Measurements from ENCODE around the gene FRK.

Gene FRK

DNA sequence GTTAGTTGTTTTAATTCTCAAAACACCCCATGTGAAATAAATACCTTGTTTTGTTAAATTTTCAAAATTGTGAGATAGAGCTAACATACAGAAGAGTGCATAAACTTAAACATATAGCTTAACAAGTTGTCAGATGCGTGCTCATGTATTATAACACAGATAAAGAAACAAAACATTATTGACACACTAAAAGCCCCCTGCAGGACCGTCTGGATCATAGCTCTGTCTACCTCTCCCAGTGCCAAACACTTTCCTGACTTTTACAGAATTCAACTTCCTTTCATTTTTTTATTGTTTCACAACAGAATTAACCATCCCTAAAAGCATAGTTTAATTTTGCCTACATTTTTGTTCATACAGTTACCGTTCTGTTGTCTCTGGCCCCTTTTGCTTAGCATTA, 17.8 kb upstream of the FRK start:
- no peak for DNase-seq (ENCODE audit: low spot score)
- TF ChIP-seq, protein P1, sequence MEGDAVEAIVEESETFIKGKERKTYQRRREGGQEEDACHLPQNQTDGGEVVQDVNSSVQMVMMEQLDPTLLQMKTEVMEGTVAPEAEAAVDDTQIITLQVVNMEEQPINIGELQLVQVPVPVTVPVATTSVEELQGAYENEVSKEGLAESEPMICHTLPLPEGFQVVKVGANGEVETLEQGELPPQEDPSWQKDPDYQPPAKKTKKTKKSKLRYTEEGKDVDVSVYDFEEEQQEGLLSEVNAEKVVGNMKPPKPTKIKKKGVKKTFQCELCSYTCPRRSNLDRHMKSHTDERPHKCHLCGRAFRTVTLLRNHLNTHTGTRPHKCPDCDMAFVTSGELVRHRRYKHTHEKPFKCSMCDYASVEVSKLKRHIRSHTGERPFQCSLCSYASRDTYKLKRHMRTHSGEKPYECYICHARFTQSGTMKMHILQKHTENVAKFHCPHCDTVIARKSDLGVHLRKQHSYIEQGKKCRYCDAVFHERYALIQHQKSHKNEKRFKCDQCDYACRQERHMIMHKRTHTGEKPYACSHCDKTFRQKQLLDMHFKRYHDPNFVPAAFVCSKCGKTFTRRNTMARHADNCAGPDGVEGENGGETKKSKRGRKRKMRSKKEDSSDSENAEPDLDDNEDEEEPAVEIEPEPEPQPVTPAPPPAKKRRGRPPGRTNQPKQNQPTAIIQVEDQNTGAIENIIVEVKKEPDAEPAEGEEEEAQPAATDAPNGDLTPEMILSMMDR (IDR thresholded peaks at IDR 0.05; ENCODE audit: extremely low read depth, insufficient read depth, missing control alignments), result no peak
- in situ Hi-C loops (cut with MboI; ENCODE audit: low pct_unique_long_range_greater_than_20kb, low sequenced_read_pairs, unreplicated experiment), result no loop called here

- no peak for DNase-seq (ENCODE audit: low spot score)
- TF ChIP-seq, protein P1 (IDR thresholded peaks at IDR 0.05; ENCODE audit: extremely low read depth, insufficient read depth, missing control alignments), result no peak
- in situ Hi-C loops (cut with MboI; ENCODE audit: low pct_unique_long_range_greater_than_20kb, low sequenced_read_pairs, unreplicated experiment), result no loop called here
These were observed 14.2 kb upstream of the FRK start for GRCh38 chr6:116074732-116075390.

- DNase-seq (ENCODE audit: low spot score), result no peak
- in situ Hi-C loops (cut with MboI; ENCODE audit: low pct_unique_long_range_greater_than_20kb, low sequenced_read_pairs, unreplicated experiment), result no loop called here
- TF ChIP-seq, protein P1 (IDR thresholded peaks at IDR 0.05; ENCODE audit: extremely low read depth, insufficient read depth, missing control alignments), result no peak
These were observed 13.2 kb upstream of the FRK start for GRCh38 chr6:116073765-116074440.

GRCh38 chr6:116072368-116072767, 11.7 kb upstream of the FRK start:
- DNase-seq (ENCODE audit: low spot score), result no peak
- in situ Hi-C loops (cut with MboI; ENCODE audit: low pct_unique_long_range_greater_than_20kb, low sequenced_read_pairs, unreplicated experiment), result no loop called here
- TF ChIP-seq, protein P1 (IDR thresholded peaks at IDR 0.05; ENCODE audit: extremely low read depth, insufficient read depth, missing control alignments), result no peak

GRCh38 chr6:116070616-116071389, 10.1 kb upstream of the FRK start:
- no peak for DNase-seq (ENCODE audit: low spot score)
- TF ChIP-seq, protein P1 (IDR thresholded peaks at IDR 0.05; ENCODE audit: extremely low read depth, insufficient read depth, missing control alignments), result no peak
- in situ Hi-C loops (cut with MboI; ENCODE audit: low pct_unique_long_range_greater_than_20kb, low sequenced_read_pairs, unreplicated experiment), result no loop called here

- TF ChIP-seq, protein P1 (IDR thresholded peaks at IDR 0.05; ENCODE audit: extremely low read depth, insufficient read depth, missing control alignments), result no peak
- no peak for DNase-seq (ENCODE audit: low spot score)
- in situ Hi-C loops (cut with MboI; ENCODE audit: low pct_unique_long_range_greater_than_20kb, low sequenced_read_pairs, unreplicated experiment), result no loop called here
These were observed 9.4 kb upstream of the FRK start for GRCh38 chr6:116070101-116070500.

Measured in GM13977 (cell line).